Epithelial cell of esophagus (primary cell): ENCODE data around the gene CNOT3.

Experiments
- DNase-seq: peaks from one replicate; pipeline ENCODE4 v3.0.0; 2010; ENCODE audit warnings: low read depth
- H3K4me3 ChIP-seq: 2 replicates; pipeline ENCODE4 v1.5.1; 2011; ENCODE audit warnings: mild to moderate bottlenecking, low read length, control low read depth
- TF ChIP-seq, protein P1 (sequence below): IDR thresholded peaks from 2 replicates; pipeline ENCODE4 v1.5.1; 2011; ENCODE audit warnings: low read depth, mild to moderate bottlenecking, low read length, control low read depth, inconsistent platforms; ENCODE audit not compliant: insufficient read depth; ENCODE audit errors: missing control alignments

CNOT3 gene

DNA sequence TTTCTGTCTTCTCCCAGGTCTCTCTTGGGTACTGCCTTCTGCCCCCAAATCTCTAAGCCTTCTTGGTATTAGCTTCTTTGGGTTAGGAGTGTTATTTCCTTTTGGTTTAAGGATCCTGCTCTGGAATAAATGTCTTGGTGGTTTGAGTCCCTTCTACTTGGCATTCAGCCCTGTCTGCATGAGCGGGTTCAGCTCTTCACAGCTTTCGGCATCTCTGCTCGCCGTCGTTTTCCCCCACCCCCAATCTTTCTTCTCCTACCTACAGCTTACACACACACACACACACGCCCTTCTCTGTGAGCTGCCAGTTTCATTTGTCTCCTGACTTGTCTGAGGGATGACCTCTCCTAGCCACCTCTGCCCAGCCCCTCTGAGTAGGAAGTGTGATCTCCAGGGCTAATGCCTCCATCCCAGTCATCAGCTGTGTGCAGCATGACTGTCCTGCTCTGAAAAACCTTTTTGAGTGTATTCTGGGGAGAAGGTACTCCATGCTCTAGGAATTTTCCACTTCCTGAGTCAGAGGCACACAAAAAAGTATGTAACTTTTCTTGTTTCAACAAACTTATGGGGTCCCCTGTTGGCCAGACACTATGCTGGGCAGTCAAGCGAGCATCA, 4.7 kb downstream of the CNOT3 start:
- H3K4me3 ChIP-seq, result no peak overlapping the region
- no peak for DNase-seq
- TF ChIP-seq, protein P1, sequence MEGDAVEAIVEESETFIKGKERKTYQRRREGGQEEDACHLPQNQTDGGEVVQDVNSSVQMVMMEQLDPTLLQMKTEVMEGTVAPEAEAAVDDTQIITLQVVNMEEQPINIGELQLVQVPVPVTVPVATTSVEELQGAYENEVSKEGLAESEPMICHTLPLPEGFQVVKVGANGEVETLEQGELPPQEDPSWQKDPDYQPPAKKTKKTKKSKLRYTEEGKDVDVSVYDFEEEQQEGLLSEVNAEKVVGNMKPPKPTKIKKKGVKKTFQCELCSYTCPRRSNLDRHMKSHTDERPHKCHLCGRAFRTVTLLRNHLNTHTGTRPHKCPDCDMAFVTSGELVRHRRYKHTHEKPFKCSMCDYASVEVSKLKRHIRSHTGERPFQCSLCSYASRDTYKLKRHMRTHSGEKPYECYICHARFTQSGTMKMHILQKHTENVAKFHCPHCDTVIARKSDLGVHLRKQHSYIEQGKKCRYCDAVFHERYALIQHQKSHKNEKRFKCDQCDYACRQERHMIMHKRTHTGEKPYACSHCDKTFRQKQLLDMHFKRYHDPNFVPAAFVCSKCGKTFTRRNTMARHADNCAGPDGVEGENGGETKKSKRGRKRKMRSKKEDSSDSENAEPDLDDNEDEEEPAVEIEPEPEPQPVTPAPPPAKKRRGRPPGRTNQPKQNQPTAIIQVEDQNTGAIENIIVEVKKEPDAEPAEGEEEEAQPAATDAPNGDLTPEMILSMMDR, result no peak

DNA sequence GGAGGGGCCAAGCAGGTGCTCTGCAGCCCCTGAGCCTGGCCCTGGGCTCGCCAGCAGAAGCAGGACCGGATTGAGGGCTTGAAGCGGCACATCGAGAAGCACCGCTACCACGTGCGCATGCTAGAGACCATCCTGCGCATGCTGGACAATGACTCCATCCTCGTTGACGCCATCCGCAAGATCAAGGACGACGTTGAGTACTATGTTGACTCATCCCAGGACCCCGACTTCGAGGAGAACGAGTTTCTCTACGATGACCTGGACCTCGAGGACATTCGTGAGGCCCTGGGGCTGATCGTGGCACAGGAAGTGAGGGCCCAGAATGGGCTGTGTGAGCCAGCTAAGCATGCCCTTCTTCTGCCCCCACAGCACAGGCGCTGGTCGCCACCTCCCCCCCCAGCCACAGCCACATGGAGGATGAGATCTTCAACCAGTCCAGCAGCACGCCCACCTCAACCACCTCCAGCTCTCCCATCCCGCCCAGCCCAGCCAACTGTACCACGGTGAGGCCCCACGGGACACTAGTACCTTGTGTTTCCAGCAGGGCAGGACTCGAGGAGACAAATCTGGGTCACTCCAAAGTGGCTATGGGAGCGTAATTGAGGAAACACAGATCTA, 8.1 kb downstream of the CNOT3 start:
- H3K4me3 ChIP-seq, result no peak overlapping the region
- TF ChIP-seq, protein P1, result no peak
- no peak for DNase-seq

DNA sequence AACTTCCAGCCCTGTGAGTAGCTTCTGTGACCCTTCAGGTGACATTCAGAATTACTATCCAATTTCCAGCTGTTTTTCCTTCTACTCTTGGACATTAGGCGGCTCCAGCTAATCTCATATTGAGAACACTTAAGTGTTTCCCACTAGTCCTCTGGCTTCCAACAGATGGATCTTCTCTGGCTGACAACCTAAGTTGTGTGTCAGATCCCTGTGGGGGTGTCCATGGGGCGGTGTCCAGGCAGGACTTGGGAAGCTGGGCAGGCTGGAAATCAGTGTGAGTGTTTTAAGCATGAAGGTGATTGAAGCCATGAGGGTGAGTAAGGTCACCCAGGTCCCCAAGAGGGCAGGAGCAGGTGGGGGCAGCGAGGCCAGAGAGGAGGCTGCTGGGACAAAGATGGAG, 10.1 kb downstream of the CNOT3 start:
- DNase-seq, result no peak
- no peak overlapping the region for H3K4me3 ChIP-seq
- TF ChIP-seq, protein P1, result no peak

DNA sequence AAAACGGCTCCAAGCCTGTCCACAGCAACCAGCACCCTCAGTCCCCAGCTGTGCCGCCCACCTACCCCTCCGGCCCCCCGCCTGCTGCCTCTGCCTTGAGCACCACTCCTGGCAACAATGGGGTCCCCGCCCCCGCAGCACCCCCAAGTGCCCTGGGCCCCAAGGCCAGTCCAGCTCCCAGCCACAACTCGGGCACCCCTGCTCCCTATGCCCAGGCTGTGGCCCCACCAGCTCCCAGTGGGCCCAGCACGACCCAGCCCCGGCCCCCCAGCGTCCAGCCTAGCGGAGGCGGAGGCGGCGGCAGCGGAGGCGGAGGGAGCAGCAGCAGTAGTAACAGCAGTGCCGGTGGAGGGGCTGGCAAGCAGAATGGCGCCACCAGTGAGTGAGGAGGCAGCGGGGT, 10.6 kb downstream of the CNOT3 start:
- TF ChIP-seq, protein P1, result no peak
- no peak for DNase-seq
- no peak overlapping the region for H3K4me3 ChIP-seq

DNA sequence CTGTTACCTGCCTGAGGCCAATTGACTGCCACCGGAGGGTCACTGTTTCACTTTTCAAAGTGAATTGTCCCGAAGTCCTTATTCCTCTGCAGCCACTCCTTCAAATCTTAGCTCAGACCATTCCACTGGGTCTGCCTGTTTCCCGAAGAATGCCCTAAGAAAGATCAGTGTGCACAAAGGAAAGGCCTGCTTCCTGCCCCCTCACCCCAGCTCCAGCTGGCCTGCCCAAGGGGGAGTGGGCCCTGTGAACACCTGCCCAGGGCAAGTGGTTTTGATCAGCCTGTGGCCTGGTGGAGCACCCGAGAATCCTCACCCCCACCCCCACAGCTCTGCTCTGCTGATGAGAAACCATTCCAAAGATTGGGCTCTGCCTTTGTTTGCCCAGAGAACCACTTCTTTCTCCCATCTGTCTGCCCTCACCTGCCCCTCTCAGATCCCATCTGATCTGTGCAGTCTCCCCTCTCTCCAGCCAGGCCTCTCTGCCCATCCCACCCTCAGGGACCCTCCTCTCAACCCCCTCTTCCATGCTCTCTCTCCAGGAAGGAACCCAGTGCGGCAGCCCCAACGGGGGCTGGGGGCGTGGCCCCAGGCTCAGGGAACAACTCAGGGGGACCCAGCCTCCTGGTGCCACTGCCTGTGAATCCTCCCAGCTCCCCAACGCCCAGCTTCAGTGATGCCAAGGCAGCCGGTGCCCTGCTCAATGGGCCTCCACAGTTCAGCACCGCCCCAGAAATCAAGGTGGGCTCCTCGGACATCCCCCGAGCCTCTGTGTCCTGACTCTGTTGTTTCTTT, 11.7 kb downstream of the CNOT3 start:
- TF ChIP-seq, protein P1, result no peak
- no peak for DNase-seq
- no peak overlapping the region for H3K4me3 ChIP-seq

DNA sequence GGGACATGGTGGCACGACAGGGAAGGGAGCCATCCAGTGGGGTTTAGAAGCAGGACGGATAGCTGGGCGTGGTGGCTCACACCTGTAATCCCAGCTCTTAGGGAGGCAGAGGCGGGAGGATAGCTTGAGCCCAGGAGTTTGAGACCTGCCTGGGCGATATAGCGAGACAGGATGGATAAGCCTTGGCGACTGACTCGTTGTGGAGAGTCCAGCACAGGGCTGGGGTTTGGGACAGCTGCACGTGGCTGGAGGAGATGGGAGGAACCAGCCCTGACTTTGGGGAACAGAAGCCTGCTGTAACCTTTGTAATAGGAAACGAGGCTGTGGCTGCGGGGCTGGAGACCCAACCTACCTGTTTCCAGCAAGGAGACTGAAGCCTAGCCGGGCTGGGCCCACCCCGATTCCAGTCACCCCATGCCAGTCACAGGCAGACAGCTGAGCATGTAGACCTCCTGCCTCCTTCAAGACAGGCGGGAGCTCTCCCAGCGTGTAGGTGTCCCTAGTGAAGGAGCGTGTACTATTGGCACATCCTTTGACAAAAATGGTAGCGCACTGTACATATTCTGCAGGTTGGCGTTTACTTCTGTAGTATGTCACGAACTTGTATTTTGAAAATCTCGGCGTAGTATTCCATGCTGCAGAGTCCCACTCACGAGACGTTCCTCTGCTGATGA, 13.9 kb downstream of the CNOT3 start:
- no peak for DNase-seq
- TF ChIP-seq, protein P1, result no peak

More for the DNA sequence above, 13.9 kb downstream of the CNOT3 start:
- no peak overlapping the region for H3K4me3 ChIP-seq
